Measurements from ENCODE around the gene PLA2G4F.
A peak's percentile ranks its signal among the peaks of the same experiment; 100 is the strongest.

PLA2G4F gene

GRCh38 chr15:42158941-42159340, 2.5 kb upstream of the PLA2G4F start:
- no peak for DNase-seq (ENCODE audit: low read depth in 1 of 2, low spot score in 1 of 2)
- in situ Hi-C loops (cut with HindIII; ENCODE audit: low pct_unique_long_range_greater_than_20kb, low sequenced_read_pairs) = no loop called here
- no peak for TF ChIP-seq JUND (IDR thresholded peaks at IDR 0.05; ENCODE audit: low read depth)

DNA sequence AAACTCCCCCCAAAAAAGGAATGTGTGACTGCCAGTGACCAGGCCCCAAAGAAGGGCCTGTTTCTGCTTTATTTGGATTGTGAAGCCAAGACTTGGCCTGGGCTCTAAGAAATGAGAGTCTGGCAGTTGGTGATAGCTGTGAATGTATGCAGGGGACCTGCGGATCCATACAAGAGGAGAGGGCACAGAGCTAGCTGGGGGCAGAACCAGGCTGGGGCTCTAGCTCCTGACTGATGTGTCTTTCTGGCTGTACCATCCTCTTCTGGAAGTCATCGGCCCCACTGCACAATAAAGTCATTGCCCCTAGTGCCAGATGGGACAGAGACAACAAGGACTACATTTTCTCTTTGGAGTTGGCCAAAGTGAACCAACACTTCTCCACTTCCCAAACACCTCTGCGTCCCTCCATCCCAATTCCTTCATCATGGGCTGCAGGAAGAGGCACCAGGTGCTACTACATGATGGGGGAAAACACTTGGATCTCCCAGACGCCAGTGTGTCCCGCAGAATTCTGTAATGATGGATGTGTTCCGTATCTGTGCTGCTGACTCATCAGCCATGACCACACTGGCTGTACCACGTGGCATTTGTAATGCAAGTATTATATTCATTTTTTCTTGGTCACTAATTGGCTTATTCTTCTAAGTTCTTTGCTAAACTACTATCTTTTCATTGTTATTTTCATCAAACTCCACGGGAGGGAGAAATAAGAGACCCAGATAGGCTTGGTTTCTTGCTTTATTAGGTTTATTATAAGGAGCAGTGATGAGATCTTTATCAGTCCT, 1.7 kb upstream of the PLA2G4F start:
- DNase-seq (ENCODE audit: low read depth in 1 of 2, low spot score in 1 of 2) = no peak

GRCh38 chr15:42157381-42157780, 945 bp upstream of the PLA2G4F start:
- DNase-seq (ENCODE audit: low read depth in 1 of 2, low spot score in 1 of 2) = no peak
- no peak for TF ChIP-seq JUND (IDR thresholded peaks at IDR 0.05; ENCODE audit: low read depth)
- in situ Hi-C loops (cut with HindIII; ENCODE audit: low pct_unique_long_range_greater_than_20kb, low sequenced_read_pairs) = no loop called here

More for the DNA sequence above, 1.7 kb upstream of the PLA2G4F start:
- in situ Hi-C loops (cut with HindIII; ENCODE audit: low pct_unique_long_range_greater_than_20kb, low sequenced_read_pairs) = no loop called here
- TF ChIP-seq JUND (IDR thresholded peaks at IDR 0.05; ENCODE audit: low read depth) = no peak

DNA sequence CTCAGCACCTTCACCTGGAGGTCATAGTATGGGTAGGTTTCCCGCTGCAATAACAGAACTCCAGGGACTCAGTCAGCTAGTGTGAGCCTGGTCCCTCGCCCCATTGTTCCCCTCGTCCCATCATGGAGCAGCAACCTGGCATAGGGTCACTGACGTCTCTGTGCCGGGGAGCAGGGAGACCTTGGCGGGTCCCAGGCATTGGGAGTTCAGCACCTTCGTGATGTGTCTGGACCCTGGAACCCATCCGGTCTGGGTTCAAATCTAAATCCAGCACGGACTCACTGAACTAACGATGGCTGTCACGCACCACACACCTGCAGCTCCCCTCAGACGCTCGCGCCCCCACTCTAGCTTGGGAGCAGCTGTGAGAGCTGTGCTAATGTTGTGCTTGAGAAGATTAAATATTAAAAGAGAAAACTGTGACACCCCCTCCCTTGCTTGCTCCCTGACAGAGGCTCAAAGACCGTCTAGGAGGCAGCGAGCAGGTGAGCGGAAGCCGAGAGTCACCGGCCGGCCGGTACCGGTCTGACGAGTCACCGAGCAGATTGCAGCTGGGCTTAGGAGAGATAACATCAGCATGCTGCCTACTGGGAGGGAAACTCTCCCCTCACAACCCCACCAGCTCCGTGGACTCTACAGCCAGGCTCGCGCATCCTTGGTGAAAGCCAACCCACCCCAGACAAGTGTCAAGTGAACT, 742 bp downstream of the PLA2G4F start:
- in situ Hi-C loops (cut with HindIII; ENCODE audit: low pct_unique_long_range_greater_than_20kb, low sequenced_read_pairs) = no loop called here
- DNase-seq (ENCODE audit: low read depth in 1 of 2, low spot score in 1 of 2) = peak; percentile 74 to 75

DNA sequence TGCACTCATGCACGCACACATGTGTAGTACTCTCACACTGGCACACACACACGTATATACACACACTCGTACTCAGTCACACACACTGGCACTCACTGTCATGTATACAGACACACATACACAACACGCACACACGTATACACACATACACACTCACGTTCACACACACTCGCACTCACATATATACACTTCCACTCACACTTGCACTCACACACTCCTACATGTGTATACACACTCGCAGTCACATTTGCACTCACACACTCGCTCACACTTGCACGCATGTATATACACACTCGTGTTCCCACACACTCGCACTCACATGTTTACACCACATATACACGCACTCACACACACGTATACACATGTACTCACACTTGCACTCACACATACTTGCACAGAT, 1.5 kb downstream of the PLA2G4F start:
- in situ Hi-C loops (cut with HindIII; ENCODE audit: low pct_unique_long_range_greater_than_20kb, low sequenced_read_pairs) = no loop called here
- no peak for DNase-seq (ENCODE audit: low read depth in 1 of 2, low spot score in 1 of 2)
- no peak for TF ChIP-seq JUND (IDR thresholded peaks at IDR 0.05; ENCODE audit: low read depth)

More for the DNA sequence above, 742 bp downstream of the PLA2G4F start:
- TF ChIP-seq JUND (IDR thresholded peaks at IDR 0.05; ENCODE audit: low read depth) = no peak

DNA sequence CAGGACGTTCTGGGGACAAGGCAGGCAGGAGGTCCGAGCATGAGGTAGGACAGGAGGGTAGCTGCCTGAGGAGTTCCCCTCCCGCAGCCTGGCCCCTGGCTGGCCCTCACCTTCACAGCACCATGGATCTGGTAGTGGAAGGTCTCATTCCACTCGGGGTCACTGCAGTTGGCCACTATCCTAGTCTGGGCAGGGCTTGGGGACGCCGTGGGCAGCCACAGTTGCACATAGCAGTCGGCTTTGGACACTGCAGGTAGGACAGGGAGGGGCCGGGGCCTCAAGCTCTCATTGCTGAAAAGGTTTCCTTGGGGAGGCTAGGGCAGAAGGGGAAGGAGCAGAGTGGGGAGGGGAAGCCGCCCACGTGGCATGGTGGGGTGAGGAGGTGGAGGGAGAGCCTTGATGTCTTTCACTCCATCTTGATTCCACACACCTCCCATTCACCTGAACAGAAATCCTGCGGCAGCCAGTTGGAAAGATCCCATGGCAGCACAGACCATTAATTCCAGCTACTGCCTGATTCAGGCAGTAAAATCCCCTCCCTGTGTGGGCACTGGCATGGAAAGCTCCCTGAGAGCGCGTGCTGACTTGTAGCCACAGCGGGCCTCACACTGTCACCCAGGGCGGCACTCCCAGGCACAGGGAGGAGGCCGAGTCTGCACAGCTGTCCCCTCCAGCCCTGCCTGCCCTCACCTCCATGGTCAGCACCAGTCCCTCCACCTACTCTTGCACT, 2.1 kb downstream of the PLA2G4F start:
- no peak for TF ChIP-seq JUND (IDR thresholded peaks at IDR 0.05; ENCODE audit: low read depth)
- in situ Hi-C loops (cut with HindIII; ENCODE audit: low pct_unique_long_range_greater_than_20kb, low sequenced_read_pairs) = no loop called here
- DNase-seq (ENCODE audit: low read depth in 1 of 2, low spot score in 1 of 2) = no peak

- in situ Hi-C loops (cut with HindIII; ENCODE audit: low pct_unique_long_range_greater_than_20kb, low sequenced_read_pairs) = no loop called here
- no peak for DNase-seq (ENCODE audit: low read depth in 1 of 2, low spot score in 1 of 2)
- no peak for TF ChIP-seq JUND (IDR thresholded peaks at IDR 0.05; ENCODE audit: low read depth)
Observed at GRCh38 chr15:42153874-42154211, 2.6 kb downstream of the PLA2G4F start.

DNA sequence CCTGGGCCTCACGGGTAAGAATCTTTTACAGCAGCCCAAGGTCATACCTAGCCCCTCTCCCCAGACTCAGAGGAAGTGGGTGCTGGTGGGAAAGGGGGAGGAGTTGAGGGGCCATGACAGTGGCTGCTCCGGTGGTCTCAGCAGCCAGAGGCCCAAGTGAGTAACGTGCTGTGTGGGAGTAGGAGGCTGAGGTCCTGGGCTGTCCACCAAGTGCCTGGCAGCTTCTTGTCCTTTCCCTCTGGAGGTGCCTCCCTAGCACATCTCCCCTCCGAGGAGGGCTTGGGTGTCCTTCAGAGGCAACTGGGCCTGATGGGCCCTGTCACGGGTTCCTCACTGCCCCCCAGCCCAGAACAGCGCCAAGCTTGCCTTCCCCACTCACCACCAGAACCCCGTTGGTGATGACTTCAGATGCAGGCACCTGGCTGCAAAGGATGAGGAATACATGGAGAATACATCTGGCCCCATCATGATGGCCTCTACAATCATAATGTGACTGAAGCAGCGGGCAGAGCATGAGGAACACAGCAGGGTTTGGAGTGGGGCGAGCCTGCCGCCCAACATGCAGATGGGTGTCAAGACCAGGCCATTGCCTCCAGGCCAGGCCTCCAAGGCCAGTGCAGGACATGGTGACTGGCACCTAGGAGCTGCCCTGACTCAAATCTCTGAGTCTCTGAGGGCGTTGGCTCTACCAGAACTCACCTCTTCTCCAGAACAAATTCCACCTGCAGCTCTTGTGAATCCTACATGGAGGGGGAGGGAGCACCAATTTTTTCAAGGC, 3.3 kb downstream of the PLA2G4F start:
- DNase-seq (ENCODE audit: low read depth in 1 of 2, low spot score in 1 of 2) = no peak
- in situ Hi-C loops (cut with HindIII; ENCODE audit: low pct_unique_long_range_greater_than_20kb, low sequenced_read_pairs) = no loop called here
- TF ChIP-seq JUND (IDR thresholded peaks at IDR 0.05; ENCODE audit: low read depth) = no peak

DNA sequence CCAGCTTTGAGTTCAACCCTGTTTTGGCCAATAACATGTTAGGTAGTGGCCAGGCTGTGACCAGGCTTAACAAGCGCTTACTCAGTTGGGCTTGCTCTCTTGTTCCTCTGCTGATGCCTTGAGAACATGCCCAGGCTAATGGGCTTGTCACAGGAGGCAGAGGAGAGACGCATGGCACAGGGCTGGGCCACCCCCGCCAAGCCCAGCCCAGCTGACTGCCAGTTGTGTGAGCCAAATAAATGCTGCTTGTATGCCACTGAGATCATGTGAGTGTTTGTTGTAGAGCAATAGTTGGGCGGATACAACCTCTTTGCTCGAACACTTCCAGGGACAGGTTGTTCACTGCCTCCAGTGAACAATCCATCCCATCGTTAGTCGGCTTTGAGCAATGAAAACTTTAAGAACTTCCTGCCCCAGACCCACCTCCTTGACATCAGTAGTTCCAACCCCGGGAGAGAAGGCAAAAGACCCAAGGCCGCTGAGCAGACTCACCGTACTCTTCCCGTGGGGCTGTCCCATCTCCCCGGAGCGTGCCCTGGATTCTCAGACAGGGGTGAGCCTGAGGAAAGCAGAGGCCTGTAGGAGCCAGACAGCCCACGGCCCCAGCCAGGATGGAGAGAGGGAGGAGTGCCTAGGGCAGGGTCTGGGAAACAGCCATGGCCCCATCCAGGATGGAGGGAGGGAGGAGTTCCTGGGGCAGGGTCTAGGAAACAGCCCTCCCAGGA, 4.1 kb downstream of the PLA2G4F start:
- in situ Hi-C loops (cut with HindIII; ENCODE audit: low pct_unique_long_range_greater_than_20kb, low sequenced_read_pairs) = no loop called here
- no peak for TF ChIP-seq JUND (IDR thresholded peaks at IDR 0.05; ENCODE audit: low read depth)
- no peak for DNase-seq (ENCODE audit: low read depth in 1 of 2, low spot score in 1 of 2)

DNA sequence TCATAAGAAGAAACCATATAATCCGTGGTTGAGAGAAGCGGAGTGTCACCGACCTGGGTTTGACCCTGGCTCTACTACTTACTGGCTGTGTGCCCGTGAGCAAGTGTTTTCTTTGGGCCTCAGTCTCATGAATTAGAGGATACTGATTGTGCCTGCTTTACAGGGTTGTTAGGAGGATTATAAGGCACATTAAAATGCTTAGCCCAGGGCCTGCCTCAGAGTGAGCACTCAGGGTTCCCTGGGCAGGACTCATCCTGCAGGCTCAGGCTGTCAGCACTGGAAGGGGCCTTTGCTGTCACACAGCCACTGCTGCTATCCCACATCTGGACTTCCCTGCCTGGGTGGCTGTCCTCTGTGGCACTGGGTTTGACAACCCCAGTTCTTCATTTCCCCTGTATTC, 4.7 kb downstream of the PLA2G4F start:
- DNase-seq (ENCODE audit: low read depth in 1 of 2, low spot score in 1 of 2) = no peak
- in situ Hi-C loops (cut with HindIII; ENCODE audit: low pct_unique_long_range_greater_than_20kb, low sequenced_read_pairs) = no loop called here
- no peak for TF ChIP-seq JUND (IDR thresholded peaks at IDR 0.05; ENCODE audit: low read depth)

DNA sequence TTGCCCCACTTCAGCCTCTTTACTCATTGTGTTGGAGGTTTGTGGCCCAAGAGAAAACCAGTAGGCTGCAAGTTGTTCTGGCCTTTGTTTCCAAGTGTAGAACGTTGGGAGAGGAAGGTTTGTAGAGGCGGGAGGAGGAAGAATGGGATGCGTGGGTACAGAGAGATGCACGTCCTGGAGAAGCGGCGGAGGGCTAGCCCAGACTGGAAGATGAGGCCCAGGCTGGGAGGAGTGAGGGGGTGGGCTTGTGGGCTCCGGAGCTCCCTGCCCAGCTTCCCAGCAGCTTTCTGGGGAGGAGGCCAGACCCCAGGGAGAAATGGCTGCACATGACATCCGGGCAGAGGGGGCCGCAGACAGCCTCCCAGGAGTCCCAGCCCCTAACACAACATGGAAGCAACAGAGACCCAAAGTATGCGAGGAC, 5.3 kb downstream of the PLA2G4F start:
- TF ChIP-seq JUND (IDR thresholded peaks at IDR 0.05; ENCODE audit: low read depth) = no peak
- DNase-seq (ENCODE audit: low read depth in 1 of 2, low spot score in 1 of 2) = no peak
- in situ Hi-C loops (cut with HindIII; ENCODE audit: low pct_unique_long_range_greater_than_20kb, low sequenced_read_pairs) = no loop called here

Measured in T47D (cell line).